OCI-LY3 (cell line): ENCODE results near the gene USH2A.

Source experiments
- H2AFZ ChIP-seq: fragments of 200-600, 300-600 bp; shearing (Covaris generic); 2 replicates; pipeline ENCODE4 v1.6.0; 2014; ENCODE audit warnings: antibody characterized with exemption, low read depth, low read length
- H3K27ac ChIP-seq: fragments of 200-600, 300-600 bp; sonication (generic); 2 replicates; pipeline ENCODE4 v1.5.1; 2014; ENCODE audit warnings: mild to moderate bottlenecking, low read length, moderate library complexity, mixed read lengths
- H3K27me3 ChIP-seq: fragments of 200-600, 300-600 bp; sonication (generic); 2 replicates; pipeline ENCODE4 v1.6.1; 2014; ENCODE audit warnings: low read depth, low read length, mixed read lengths
- H3K36me3 ChIP-seq: fragments of 200-600, 300-600 bp; sonication (generic); replicated peaks from 2 replicates; pipeline ENCODE3; 2014; ENCODE audit warnings: low read depth, low read length, mixed read lengths
- H3K4me1 ChIP-seq: fragments of 300-600, 200-600 bp; sonication (generic); 2 replicates; pipeline ENCODE4 v1.6.1; 2014; ENCODE audit warnings: low read length, mixed read lengths
- H3K4me2 ChIP-seq: fragments of 200-600, 300-600 bp; sonication (generic); 2 replicates; pipeline ENCODE4 v1.6.1; 2014; ENCODE audit warnings: low read length, mixed read lengths
- H3K4me3 ChIP-seq: fragments of 300-600, 200-600 bp; sonication (generic); 2 replicates; pipeline ENCODE4 v1.5.1; 2014; ENCODE audit warnings: antibody characterized with exemption, mild to moderate bottlenecking, low read length, moderate library complexity
- H3K79me2 ChIP-seq: fragments of 300-600, 200-600 bp; shearing (Covaris generic); 2 replicates; pipeline ENCODE4 v1.6.1; 2014; ENCODE audit warnings: mild to moderate bottlenecking, low read length, mixed read lengths
- H3K9ac ChIP-seq: fragments of 300-600, 200-600 bp; shearing (Covaris generic); 2 replicates; pipeline ENCODE4 v1.6.0; 2014; ENCODE audit warnings: mild to moderate bottlenecking, low read length, moderate library complexity
- H3K9me3 ChIP-seq: fragments of 200-600, 300-600 bp; shearing (Covaris generic); 2 replicates; pipeline ENCODE4 v1.6.1; 2014; ENCODE audit warnings: low read length, mixed read lengths; ENCODE audit not compliant: insufficient read depth
- H4K20me1 ChIP-seq: fragments of 200-600, 300-600 bp; sonication (generic); 2 replicates; pipeline ENCODE4 v1.6.1; 2016; ENCODE audit warnings: low read length, mixed read lengths; ENCODE audit not compliant: insufficient read depth
- CTCF ChIP-seq: fragments of 200-600, 300-600 bp; sonication (generic); IDR thresholded peaks from 2 replicates; pipeline ENCODE4 v1.5.1; 2014; ENCODE audit warnings: antibody characterized with exemption, low read length, low read depth
- EZH2phosphoT487 ChIP-seq: fragments of 200-600 bp; shearing (Covaris generic); IDR thresholded peaks from 2 replicates; pipeline ENCODE4 v1.6.1; 2018; ENCODE audit warnings: antibody characterized with exemption, mixed run types, low read depth

USH2A gene

GRCh38 chr1:216306830-216307229, 116.4 kb downstream of the USH2A start:
- no peaks in the 10 kb centered on the region for H3K4me1 ChIP-seq
- no peaks in the 10 kb centered on the region for H4K20me1 ChIP-seq
- H3K9me3 ChIP-seq: no peaks in the 10 kb centered on the region
- H3K4me3 ChIP-seq: no peak overlapping the region
- TF ChIP-seq CTCF: 0 out of 2 replicates have a peak, but pooled peaks have one; percentile 8
- no peak for TF ChIP-seq EZH2phosphoT487
- no peak overlapping the region for H2AFZ ChIP-seq
- no peak overlapping the region for H3K9ac ChIP-seq
- no peak overlapping the region for H3K4me2 ChIP-seq
- no peaks in the 10 kb centered on the region for H3K79me2 ChIP-seq
- no peaks in the 10 kb centered on the region for H3K36me3 ChIP-seq
- H3K27ac ChIP-seq: no peak overlapping the region
- no peaks in the 10 kb centered on the region for H3K27me3 ChIP-seq

- Histone ChIP-seq H3K9ac (no peak overlapping the region), H3K4me2 (no peak overlapping the region), H3K27ac (no peak overlapping the region), H2AFZ (no peak overlapping the region), H3K4me3 (no peak overlapping the region), H3K4me1 (no peaks in the 10 kb centered on the region), H3K27me3 (no peaks in the 10 kb centered on the region), H3K79me2 (no peaks in the 10 kb centered on the region), H3K36me3 (no peaks in the 10 kb centered on the region), H4K20me1 (no peaks in the 10 kb centered on the region), H3K9me3 (no peaks in the 10 kb centered on the region)
- TF ChIP-seq EZH2phosphoT487 (no peak), CTCF (no peak)
These were observed 119.6 kb downstream of the USH2A start for GRCh38 chr1:216303690-216304089.

DNA sequence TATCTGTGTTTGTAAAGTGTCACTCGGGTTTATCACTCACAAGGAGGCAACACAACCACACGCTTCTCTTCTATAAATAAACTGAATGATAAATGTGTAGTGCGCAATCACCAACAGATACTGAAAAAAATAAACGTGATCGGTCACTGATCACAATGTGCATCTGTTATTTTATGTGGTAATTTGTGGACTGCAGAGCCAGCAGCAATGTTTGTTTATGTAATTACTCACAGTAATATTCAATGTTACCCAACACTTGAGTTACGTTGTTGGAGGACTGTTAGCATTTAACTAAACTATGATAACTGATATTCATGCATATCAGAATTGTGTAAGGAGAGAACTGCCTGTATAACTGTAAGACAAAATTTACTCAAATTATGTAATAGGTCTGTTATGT, 129.6 kb downstream of the USH2A start:
- Histone ChIP-seq H3K27me3 (no peaks in the 10 kb centered on the region), H2AFZ (no peak overlapping the region), H3K79me2 (no peaks in the 10 kb centered on the region), H3K9me3 (no peaks in the 10 kb centered on the region), H3K4me1 (no peaks in the 10 kb centered on the region), H3K4me2 (no peak overlapping the region), H4K20me1 (no peaks in the 10 kb centered on the region), H3K4me3 (no peak overlapping the region), H3K27ac (no peak overlapping the region), H3K9ac (no peak overlapping the region), H3K36me3 (no peaks in the 10 kb centered on the region)
- no peak for TF ChIP-seq EZH2phosphoT487
- TF ChIP-seq CTCF: no peak

GRCh38 chr1:216290074-216290473, 133.2 kb downstream of the USH2A start:
- Histone ChIP-seq H3K4me3 (no peak overlapping the region), H3K4me2 (no peak overlapping the region), H4K20me1 (no peaks in the 10 kb centered on the region), H3K9ac (no peak overlapping the region), H2AFZ (no peak overlapping the region), H3K36me3 (no peaks in the 10 kb centered on the region), H3K4me1 (no peaks in the 10 kb centered on the region), H3K27ac (no peak overlapping the region), H3K27me3 (no peaks in the 10 kb centered on the region), H3K79me2 (no peaks in the 10 kb centered on the region), H3K9me3 (no peaks in the 10 kb centered on the region)
- TF ChIP-seq EZH2phosphoT487: no peak
- no peak for TF ChIP-seq CTCF
